Neural cell (in vitro differentiated cells): ENCODE measurements around the gene S100A5. TPM values are rescaled to one million over a fixed set of nuclear protein-coding genes. Genes with fewer than 3 reads are reported as not detected.
"Not testable (repeated sequence)": the region's sequence is repeated elsewhere in the genome, so short reads cannot be mapped to it uniquely, and the experiment has no call there.

ENCODE experiments used
- H2AFZ ChIP-seq: fragments of 200-600, 300-800 bp; sonication (generic), shearing (Covaris generic); 2 replicates; pipeline ENCODE4 v1.6.0; 2014; ENCODE audit warnings: low read depth, mild to moderate bottlenecking, antibody characterized with exemption, low read length, moderate library complexity
- H3F3A ChIP-seq: fragments of 200-600 bp; shearing (Covaris generic); 2 replicates; pipeline ENCODE4 v1.6.1; 2016; ENCODE audit warnings: mild to moderate bottlenecking, moderate library complexity, mixed read lengths, antibody characterized with exemption, low read length; ENCODE audit not compliant: insufficient read depth, poor library complexity, severe bottlenecking
- H3K27ac ChIP-seq: fragments of 200-600, 300-800 bp; sonication (generic), shearing (Covaris generic); 2 replicates; pipeline ENCODE4 v1.5.1; 2014; ENCODE audit warnings: mild to moderate bottlenecking, low read length, moderate library complexity
- H3K27me3 ChIP-seq: fragments of 300-800, 200-600 bp; sonication (generic), shearing (Covaris generic); 2 replicates; pipeline ENCODE4 v1.6.0; 2014; ENCODE audit warnings: mild to moderate bottlenecking, low read depth, low read length, moderate library complexity; ENCODE audit not compliant: insufficient read depth
- H3K36me3 ChIP-seq: fragments of 300-800, 200-600 bp; sonication (generic), shearing (Covaris generic); 2 replicates; pipeline ENCODE4 v1.5.1; 2014; ENCODE audit warnings: mild to moderate bottlenecking, antibody characterized with exemption, low read length, moderate library complexity; ENCODE audit not compliant: insufficient read depth
- H3K4me2 ChIP-seq: fragments of 300-800, 200-600 bp; sonication (generic), shearing (Covaris generic); 2 replicates; pipeline ENCODE4 v1.6.0; 2014; ENCODE audit warnings: mild to moderate bottlenecking, low read length
- H3K4me3 ChIP-seq: fragments of 300-800, 200-600 bp; sonication (generic), shearing (Covaris generic); 2 replicates; pipeline ENCODE4 v1.5.1; 2014; ENCODE audit warnings: mild to moderate bottlenecking, low read length, moderate library complexity
- H3K79me2 ChIP-seq: fragments of 200-600 bp; shearing (Covaris generic); replicated peaks from 2 replicates; pipeline ENCODE4 v1.6.0; 2014; ENCODE audit warnings: mild to moderate bottlenecking, low read length, moderate library complexity; ENCODE audit not compliant: insufficient read depth
- H3K9ac ChIP-seq: fragments of 300-800, 200-600 bp; sonication (generic), shearing (Covaris generic); 2 replicates; pipeline ENCODE4 v1.6.1; 2016; ENCODE audit warnings: mild to moderate bottlenecking, low read length, mixed read lengths
- H3K9me2 ChIP-seq: fragments of 200-600 bp; shearing (Covaris generic); 2 replicates; pipeline ENCODE4 v1.6.1; 2016; ENCODE audit warnings: mild to moderate bottlenecking, low read length, mixed read lengths; ENCODE audit not compliant: insufficient read depth
- H3K9me3 ChIP-seq: fragments of 200-600, 300-800 bp; sonication (generic), shearing (Covaris generic); 2 replicates; pipeline ENCODE4 v1.6.1; 2016; ENCODE audit warnings: mild to moderate bottlenecking, mixed run types, low read length, moderate library complexity, mixed read lengths
- H4K20me1 ChIP-seq: fragments of 200-600 bp; shearing (Covaris generic); 2 replicates; pipeline ENCODE4 v1.6.1; 2016; ENCODE audit warnings: mild to moderate bottlenecking, mixed run types; ENCODE audit not compliant: insufficient read depth
- EP300 ChIP-seq: fragments of 450-650 bp; conservative IDR thresholded peaks from 2 replicates; pipeline ENCODE4 v1.6.1; 2014; ENCODE audit warnings: antibody characterized with exemption, mild to moderate bottlenecking, moderate library complexity; ENCODE audit not compliant: poor library complexity, severe bottlenecking
- EZH2 ChIP-seq: fragments of 200-600, 300-800 bp; shearing (Covaris generic), sonication (generic); IDR thresholded peaks from 2 replicates; pipeline ENCODE4 v1.6.1; 2014; ENCODE audit warnings: antibody characterized with exemption, low read length, borderline replicate concordance, mild to moderate bottlenecking; ENCODE audit not compliant: insufficient read depth, poor library complexity, severe bottlenecking
- MXI1 ChIP-seq: fragments of 450-650 bp; conservative IDR thresholded peaks from 2 replicates; pipeline ENCODE4 v1.6.1; 2014; ENCODE audit warnings: antibody characterized with exemption, mild to moderate bottlenecking; ENCODE audit not compliant: poor library complexity, severe bottlenecking
- POLR2AphosphoS5 ChIP-seq: IDR thresholded peaks from 2 replicates; pipeline ENCODE4 v1.6.1; 2012
- RAD21 ChIP-seq: fragments of 450-650 bp; conservative IDR thresholded peaks from 2 replicates; pipeline ENCODE4 v1.6.1; 2014; ENCODE audit warnings: antibody characterized with exemption, mild to moderate bottlenecking, moderate library complexity
- SMC3 ChIP-seq: fragments of 450-650 bp; conservative IDR thresholded peaks from 2 replicates; pipeline ENCODE4 v1.6.1; 2014; ENCODE audit warnings: antibody characterized with exemption, mild to moderate bottlenecking, moderate library complexity; ENCODE audit not compliant: poor library complexity
- TAF1 ChIP-seq: IDR thresholded peaks from 2 replicates; pipeline ENCODE4 v1.6.1; 2012; ENCODE audit warnings: low read depth
- polyA plus RNA-seq: library from polyadenylated mRNA; depleted of rRNA; stranded (reverse); fragments of >200 nt; gene quantifications from 2 replicates; pipeline ENCODE4 v1.2.3, GENCODE V29; 2014
- TF ChIP-seq, protein P1 (sequence below): fragments of 450-650 bp; IDR thresholded peaks from 2 replicates; pipeline ENCODE4 v1.5.1; 2014; ENCODE audit warnings: antibody characterized with exemption, mild to moderate bottlenecking, moderate library complexity; ENCODE audit not compliant: poor library complexity, severe bottlenecking
- TF ChIP-seq, protein P2 (sequence below): IDR thresholded peaks from 2 replicates; pipeline ENCODE4 v1.6.1; 2012; ENCODE audit warnings: borderline replicate concordance

The S100A5 gene
- polyA plus RNA-seq, 1 donor from 2014 or later = not detected

DNA sequence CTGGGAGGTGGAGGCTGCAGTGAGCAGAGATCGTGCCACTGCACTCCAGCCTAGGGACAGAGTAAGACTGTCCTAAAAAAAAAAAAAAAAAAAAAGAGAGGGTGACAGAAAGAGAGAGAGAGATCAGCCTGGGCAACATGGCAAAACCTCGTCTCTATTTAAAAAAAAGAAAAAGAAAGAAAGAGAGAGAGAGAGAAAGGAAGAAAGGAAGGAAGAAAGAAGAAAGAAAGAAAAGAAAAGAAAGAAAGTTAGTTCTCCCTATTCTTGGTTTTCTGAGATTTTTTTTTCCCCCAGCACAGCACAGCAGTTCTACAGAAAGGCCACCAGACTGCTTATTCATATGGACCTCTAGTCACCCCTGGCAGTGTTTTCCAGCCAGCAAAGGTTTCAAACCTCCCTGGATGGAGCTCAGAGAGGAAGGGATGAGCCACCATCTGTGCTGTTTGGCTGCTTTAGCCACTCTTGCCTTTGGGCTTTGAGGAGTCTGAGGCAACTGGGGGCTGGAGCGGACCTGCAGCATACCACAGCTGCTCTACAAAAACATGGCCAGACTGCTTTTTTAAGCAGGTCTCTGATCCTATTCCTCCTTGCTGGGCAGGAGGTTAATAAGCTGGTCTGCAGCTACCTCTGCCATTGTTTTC is 15.5 kb downstream of the S100A5 start:
- H4K20me1 ChIP-seq = no peaks in the 10 kb centered on the region
- no peak overlapping the region for H3K27ac ChIP-seq
- no peaks in the 10 kb centered on the region for H3K9me3 ChIP-seq
- H3K9ac ChIP-seq = no peak overlapping the region
- no peaks in the 10 kb centered on the region for H3K27me3 ChIP-seq
- TF ChIP-seq EZH2 (no peak), TAF1 (no peak), MXI1 (no peak), RAD21 (no peak), SMC3 (no peak), POLR2AphosphoS5 (no peak), EP300 (no peak)
- TF ChIP-seq, protein P1, sequence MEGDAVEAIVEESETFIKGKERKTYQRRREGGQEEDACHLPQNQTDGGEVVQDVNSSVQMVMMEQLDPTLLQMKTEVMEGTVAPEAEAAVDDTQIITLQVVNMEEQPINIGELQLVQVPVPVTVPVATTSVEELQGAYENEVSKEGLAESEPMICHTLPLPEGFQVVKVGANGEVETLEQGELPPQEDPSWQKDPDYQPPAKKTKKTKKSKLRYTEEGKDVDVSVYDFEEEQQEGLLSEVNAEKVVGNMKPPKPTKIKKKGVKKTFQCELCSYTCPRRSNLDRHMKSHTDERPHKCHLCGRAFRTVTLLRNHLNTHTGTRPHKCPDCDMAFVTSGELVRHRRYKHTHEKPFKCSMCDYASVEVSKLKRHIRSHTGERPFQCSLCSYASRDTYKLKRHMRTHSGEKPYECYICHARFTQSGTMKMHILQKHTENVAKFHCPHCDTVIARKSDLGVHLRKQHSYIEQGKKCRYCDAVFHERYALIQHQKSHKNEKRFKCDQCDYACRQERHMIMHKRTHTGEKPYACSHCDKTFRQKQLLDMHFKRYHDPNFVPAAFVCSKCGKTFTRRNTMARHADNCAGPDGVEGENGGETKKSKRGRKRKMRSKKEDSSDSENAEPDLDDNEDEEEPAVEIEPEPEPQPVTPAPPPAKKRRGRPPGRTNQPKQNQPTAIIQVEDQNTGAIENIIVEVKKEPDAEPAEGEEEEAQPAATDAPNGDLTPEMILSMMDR = no peak
- TF ChIP-seq, protein P2, sequence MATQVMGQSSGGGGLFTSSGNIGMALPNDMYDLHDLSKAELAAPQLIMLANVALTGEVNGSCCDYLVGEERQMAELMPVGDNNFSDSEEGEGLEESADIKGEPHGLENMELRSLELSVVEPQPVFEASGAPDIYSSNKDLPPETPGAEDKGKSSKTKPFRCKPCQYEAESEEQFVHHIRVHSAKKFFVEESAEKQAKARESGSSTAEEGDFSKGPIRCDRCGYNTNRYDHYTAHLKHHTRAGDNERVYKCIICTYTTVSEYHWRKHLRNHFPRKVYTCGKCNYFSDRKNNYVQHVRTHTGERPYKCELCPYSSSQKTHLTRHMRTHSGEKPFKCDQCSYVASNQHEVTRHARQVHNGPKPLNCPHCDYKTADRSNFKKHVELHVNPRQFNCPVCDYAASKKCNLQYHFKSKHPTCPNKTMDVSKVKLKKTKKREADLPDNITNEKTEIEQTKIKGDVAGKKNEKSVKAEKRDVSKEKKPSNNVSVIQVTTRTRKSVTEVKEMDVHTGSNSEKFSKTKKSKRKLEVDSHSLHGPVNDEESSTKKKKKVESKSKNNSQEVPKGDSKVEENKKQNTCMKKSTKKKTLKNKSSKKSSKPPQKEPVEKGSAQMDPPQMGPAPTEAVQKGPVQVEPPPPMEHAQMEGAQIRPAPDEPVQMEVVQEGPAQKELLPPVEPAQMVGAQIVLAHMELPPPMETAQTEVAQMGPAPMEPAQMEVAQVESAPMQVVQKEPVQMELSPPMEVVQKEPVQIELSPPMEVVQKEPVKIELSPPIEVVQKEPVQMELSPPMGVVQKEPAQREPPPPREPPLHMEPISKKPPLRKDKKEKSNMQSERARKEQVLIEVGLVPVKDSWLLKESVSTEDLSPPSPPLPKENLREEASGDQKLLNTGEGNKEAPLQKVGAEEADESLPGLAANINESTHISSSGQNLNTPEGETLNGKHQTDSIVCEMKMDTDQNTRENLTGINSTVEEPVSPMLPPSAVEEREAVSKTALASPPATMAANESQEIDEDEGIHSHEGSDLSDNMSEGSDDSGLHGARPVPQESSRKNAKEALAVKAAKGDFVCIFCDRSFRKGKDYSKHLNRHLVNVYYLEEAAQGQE = no peak
- H3K9me2 ChIP-seq = no peaks in the 10 kb centered on the region
- H3F3A ChIP-seq = no peaks in the 10 kb centered on the region
- no peak overlapping the region for H2AFZ ChIP-seq
- H3K4me2 ChIP-seq = no peak overlapping the region
- no peak overlapping the region for H3K4me3 ChIP-seq
- H3K79me2 ChIP-seq = no peaks in the 10 kb centered on the region
- H3K36me3 ChIP-seq = no peaks in the 10 kb centered on the region

DNA sequence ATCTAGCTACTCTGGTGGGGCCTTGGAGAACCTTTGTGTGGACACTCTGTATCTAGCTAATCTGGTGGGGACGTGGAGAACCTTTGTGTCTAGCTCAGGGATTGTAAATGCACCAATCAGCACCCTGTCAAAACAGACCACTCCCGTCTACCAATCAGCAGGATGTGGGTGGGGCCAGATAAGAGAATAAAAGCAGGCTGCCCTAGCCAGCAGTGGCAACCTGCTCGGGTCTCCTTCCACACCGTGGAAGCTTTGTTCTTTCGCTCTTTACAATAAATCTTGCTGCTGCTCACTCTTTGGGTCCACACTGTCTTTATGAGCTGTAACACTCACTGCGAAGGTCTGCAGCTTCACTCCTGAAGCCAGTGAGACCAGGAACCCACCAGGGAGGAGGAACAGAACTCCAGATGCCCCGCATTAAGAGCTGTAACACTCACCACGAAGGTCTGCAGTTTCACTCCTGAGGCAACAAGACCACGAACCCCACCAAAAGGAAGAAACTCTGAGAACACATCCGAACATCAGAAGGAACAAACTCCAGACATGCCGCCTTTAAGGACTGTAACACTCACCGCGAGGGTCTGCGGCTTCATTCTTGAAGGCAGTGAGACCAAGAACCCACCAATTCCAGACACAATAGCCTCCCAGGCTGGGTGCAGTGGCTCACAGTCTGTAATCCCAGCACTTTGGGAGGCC is 18.2 kb downstream of the S100A5 start:
- H2AFZ ChIP-seq, H3K4me2 ChIP-seq, H3K36me3 ChIP-seq, H3K9ac ChIP-seq, H3K27ac ChIP-seq, H3F3A ChIP-seq, H3K4me3 ChIP-seq, H3K9me2 ChIP-seq, H3K27me3 ChIP-seq, H3K79me2 ChIP-seq, H4K20me1 ChIP-seq, H3K9me3 ChIP-seq: not testable (repeated sequence)

DNA sequence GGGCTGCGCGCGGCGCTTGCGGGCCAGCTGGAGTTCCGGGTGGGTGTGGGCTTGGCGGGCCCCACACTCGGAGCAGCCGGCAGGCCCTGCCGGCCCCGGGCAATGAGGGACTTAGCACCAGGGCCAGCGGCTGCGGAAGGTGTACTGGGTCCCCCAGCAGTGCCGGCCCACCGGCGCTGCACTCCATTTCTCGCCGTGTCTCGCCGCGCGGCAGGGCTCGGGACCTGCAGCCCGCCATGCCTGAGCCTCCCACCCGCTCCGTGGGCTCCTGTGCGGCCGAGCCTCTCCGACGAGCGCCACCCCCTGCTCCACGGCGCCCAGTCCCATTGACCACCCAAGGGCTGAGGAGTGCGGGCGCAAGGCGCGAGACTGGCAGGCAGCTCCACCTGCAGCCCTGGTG is 18.9 kb downstream of the S100A5 start:
- H3K27ac ChIP-seq, H3K9ac ChIP-seq, H3F3A ChIP-seq, H4K20me1 ChIP-seq, H3K79me2 ChIP-seq, H2AFZ ChIP-seq, H3K4me2 ChIP-seq, H3K4me3 ChIP-seq, H3K9me2 ChIP-seq, H3K36me3 ChIP-seq, H3K27me3 ChIP-seq, H3K9me3 ChIP-seq: not testable (repeated sequence)
